Prostate gland (tissue), 2 donors: ENCODE results near the gene FAM234A. TPM values are rescaled to one million over a fixed set of nuclear protein-coding genes. Genes with fewer than 3 reads are reported as not detected.
"Not testable (repeated sequence)": the region's sequence is repeated elsewhere in the genome, so short reads cannot be mapped to it uniquely, and the experiment has no call there.

ENCODE experiments used
- DNase-seq: peaks from one replicate; pipeline ENCODE4 v3.0.0-alpha.2; 2019; ENCODE audit warnings: low spot score
- H3K27ac ChIP-seq, 2 donors: fragments of 200-600 bp; sonication (generic); 2 replicates each; pipeline ENCODE4 v1.5.1; 2017 to 2019
- H3K27me3 ChIP-seq: fragments of 200-600 bp; sonication (generic); replicated peaks from 2 replicates; pipeline ENCODE4 v1.5.1; 2019; ENCODE audit not compliant: insufficient read depth
- H3K36me3 ChIP-seq, 2 donors: fragments of 200-600 bp; sonication (generic); 1 replicate in 1 of 2; 2 replicates in 1 of 2; pipeline versions ENCODE4 v1.5.1 to v1.8.1; 2017 to 2019
- H3K4me1 ChIP-seq: fragments of 200-600 bp; sonication (generic); replicated peaks from 2 replicates; pipeline ENCODE4 v1.5.1; 2019
- H3K4me3 ChIP-seq, 2 donors: fragments of 200-600 bp; sonication (generic); 2 replicates each; pipeline ENCODE4 v1.5.1; 2017 to 2019
- H3K9me3 ChIP-seq: fragments of 200-600 bp; sonication (generic); 2 replicates; pipeline ENCODE4 v1.5.1; 2017
- POLR2A ChIP-seq: fragments of 450-650 bp; IDR thresholded peaks from one replicate; pipeline ENCODE4 v1.6.1; 2016; ENCODE audit warnings: antibody characterized with exemption, mild to moderate bottlenecking
- POLR2AphosphoS5 ChIP-seq: sonication (generic); formaldehyde crosslinking; IDR thresholded peaks from one replicate; pipeline ENCODE4 v1.6.1; 2017; ENCODE audit warnings: antibody characterized with exemption
- WGBS: methylation state at CpG from one replicate; pipeline ENCODE4 v1.1.5; 2018; 5-methylcytosine and 5-hydroxymethylcytosine counted together
- intact Hi-C: fragments of 100-400 bp; cut with DNase I; formaldehyde crosslinking; loops from one replicate; pipeline ENCODE4 v1.14.2; 2022
- total RNA-seq, 2 donors: library from RNA; depleted of rRNA; stranded (reverse); fragments of >200 nt; gene quantifications; one replicate each; pipeline ENCODE4 v1.1.0, GENCODE V29; 2016
- TF ChIP-seq, protein P1 (sequence below), 4 experiments: fragments of 200-600 bp in 2 of 4; fragments of 450-650 bp in 2 of 4; sonication (generic) in 2 of 4; IDR thresholded peaks; 1 replicate in 3 of 4; 2 replicates in 1 of 4; pipeline ENCODE4 v1.5.1; 2016 to 2019; ENCODE audit warnings: antibody characterized with exemption in 4 of 4, mild to moderate bottlenecking in 2 of 4, moderate library complexity in 2 of 4

The FAM234A gene
- total RNA-seq, 2 donors from 2014 or later: 83.8 to 114 TPM

DNA sequence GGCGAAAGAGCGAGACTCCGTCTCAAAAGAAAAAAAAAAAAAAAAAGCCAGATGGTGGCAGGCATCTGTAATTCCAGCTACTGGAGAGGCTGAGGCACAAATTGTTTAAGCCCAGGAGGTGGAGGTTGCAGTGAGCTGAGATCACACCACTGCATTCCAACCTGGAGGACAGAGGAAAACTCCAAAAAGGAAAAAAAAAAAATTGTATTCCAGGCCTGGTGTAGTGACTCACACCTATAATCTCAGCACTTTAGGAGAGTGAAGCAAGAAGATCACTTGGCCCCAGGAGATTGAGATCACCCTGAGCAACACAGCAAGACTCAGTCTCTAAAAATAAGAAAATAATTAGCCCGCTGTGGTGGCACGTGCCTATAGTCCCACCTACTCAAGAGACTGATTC is 34.2 kb upstream of the FAM234A start:
- 90% methylated on average over 5 of the region's 5 CpGs for WGBS
- intact Hi-C loops: no loop called here
- Histone ChIP-seq H3K36me3 (peaks cover 4 to 13% of the 10 kb centered on the region in 2 donors), H3K27me3 (no peaks in the 10 kb centered on the region), H3K27ac (no peak overlapping the region), H3K9me3 (no peaks in the 10 kb centered on the region), H3K4me1 (no peaks in the 10 kb centered on the region), H3K4me3 (no peak overlapping the region)
- no peak for TF ChIP-seq POLR2A
- no peak for TF ChIP-seq POLR2AphosphoS5
- TF ChIP-seq, protein P1, sequence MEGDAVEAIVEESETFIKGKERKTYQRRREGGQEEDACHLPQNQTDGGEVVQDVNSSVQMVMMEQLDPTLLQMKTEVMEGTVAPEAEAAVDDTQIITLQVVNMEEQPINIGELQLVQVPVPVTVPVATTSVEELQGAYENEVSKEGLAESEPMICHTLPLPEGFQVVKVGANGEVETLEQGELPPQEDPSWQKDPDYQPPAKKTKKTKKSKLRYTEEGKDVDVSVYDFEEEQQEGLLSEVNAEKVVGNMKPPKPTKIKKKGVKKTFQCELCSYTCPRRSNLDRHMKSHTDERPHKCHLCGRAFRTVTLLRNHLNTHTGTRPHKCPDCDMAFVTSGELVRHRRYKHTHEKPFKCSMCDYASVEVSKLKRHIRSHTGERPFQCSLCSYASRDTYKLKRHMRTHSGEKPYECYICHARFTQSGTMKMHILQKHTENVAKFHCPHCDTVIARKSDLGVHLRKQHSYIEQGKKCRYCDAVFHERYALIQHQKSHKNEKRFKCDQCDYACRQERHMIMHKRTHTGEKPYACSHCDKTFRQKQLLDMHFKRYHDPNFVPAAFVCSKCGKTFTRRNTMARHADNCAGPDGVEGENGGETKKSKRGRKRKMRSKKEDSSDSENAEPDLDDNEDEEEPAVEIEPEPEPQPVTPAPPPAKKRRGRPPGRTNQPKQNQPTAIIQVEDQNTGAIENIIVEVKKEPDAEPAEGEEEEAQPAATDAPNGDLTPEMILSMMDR (IDR thresholded peaks at IDR 0.05): no peak
- DNase-seq: no peak

GRCh38 chr16:203246-203645 is 31.4 kb upstream of the FAM234A start:
- peaks cover 4 to 30% of the 10 kb centered on the region in 2 donors for H3K36me3 ChIP-seq

DNA sequence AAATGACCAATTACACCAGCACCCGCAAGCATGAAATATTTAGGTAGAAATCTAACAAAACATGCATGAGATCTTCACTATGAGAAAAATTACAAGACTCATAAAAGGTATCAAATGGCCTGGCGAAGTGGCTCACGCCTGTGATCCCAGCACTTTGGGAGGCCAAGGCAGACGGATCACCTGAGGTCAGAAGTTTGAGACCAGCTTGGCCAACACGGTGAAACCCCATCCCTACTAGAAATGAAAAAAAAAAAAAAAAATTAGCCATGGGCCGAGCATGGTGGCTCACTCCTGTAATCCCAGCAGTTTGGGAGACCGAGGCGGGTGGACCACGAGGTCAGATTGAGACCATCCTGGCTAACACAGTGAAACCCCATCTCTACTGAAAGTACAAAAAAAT is 30.6 kb upstream of the FAM234A start:
- H3K36me3 ChIP-seq: peaks cover 4 to 30% of the 10 kb centered on the region in 2 donors
- H3K27me3 ChIP-seq, DNase-seq, H3K4me1 ChIP-seq, H3K9me3 ChIP-seq, H3K27ac ChIP-seq, intact Hi-C loops, H3K4me3 ChIP-seq: not testable (repeated sequence)
- 95% methylated on average over 9 of the region's 9 CpGs for WGBS

More at GRCh38 chr16:203246-203645, 31.4 kb upstream of the FAM234A start:
- no peak for DNase-seq
- 93% methylated on average over 3 of the region's 4 CpGs for WGBS
- intact Hi-C loops: no loop called here
- Histone ChIP-seq H3K4me1 (no peaks in the 10 kb centered on the region), H3K4me3 (no peak overlapping the region), H3K9me3 (no peaks in the 10 kb centered on the region), H3K27ac (no peak overlapping the region), H3K27me3 (no peaks in the 10 kb centered on the region)
- TF ChIP-seq POLR2A: no peak
- no peak for TF ChIP-seq POLR2AphosphoS5
- TF ChIP-seq, protein P1 (IDR thresholded peaks at IDR 0.05): no peak

DNA sequence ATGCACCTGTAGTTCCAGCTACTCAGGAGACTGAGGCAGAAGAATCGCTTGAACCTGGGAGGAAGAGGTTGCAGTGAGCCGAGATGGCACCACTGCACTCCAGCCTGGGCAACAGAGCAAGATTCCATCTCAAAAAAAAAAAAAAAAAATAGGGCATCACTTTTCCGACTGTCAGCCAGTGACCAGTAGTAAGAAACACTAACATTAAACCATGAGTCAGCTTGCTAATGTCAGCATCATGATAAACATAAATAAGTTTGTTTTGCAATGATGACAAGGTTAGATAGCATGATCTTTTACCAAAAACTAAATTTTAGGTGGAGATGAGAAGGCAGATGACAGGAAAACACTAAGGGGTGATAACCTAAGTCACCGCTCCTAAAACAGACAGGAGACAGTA is 25.3 kb upstream of the FAM234A start:
- DNase-seq, H3K4me1 ChIP-seq, H3K27me3 ChIP-seq, H3K4me3 ChIP-seq, H3K9me3 ChIP-seq, H3K27ac ChIP-seq, intact Hi-C loops: not testable (repeated sequence)
- 85% methylated on average over 4 of the region's 4 CpGs for WGBS
- peaks cover 4 to 27% of the 10 kb centered on the region in 2 donors for H3K36me3 ChIP-seq

DNA sequence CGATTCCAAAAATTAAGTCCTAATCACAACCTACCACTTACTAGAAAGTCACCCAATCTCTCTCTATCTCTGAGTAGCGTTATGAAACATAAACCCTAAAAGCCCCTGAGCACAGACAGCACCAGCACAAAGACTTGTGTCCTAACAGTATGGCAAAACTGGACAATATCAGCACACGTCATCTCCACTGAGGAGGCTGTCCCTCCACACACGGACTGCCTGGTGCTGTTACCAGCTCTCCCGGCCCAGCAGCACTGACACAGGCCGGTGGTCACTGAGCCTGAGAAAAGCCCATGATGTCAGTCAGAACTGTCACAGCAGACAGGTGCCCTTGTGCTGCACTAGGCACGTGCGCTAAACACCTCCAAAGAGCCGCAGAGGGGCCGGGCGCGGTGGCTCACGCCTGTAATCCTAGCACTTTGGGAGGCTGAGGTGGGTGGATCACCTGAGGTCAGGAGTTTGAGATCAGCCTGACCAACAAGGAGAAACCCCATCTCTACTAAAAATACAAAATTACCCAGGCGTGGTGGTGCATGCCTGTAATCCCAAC is 22.9 kb upstream of the FAM234A start:
- H3K27ac ChIP-seq, H3K4me3 ChIP-seq, H3K9me3 ChIP-seq, intact Hi-C loops, DNase-seq, H3K4me1 ChIP-seq, H3K27me3 ChIP-seq, H3K36me3 ChIP-seq: not testable (repeated sequence)
- WGBS: 85% methylated on average over 14 of the region's 14 CpGs

- no peak overlapping the region for H3K27ac ChIP-seq
- H3K4me3 ChIP-seq: no peak overlapping the region
- H3K36me3 ChIP-seq: peaks cover 0 to 3% of the 10 kb centered on the region in 2 donors
- no peak for DNase-seq
- WGBS: 93% methylated on average over 3 of the region's 3 CpGs
- H3K27me3 ChIP-seq: no peaks in the 10 kb centered on the region
- intact Hi-C loops: no loop called here
- TF ChIP-seq POLR2AphosphoS5: no peak
- TF ChIP-seq, protein P1 (IDR thresholded peaks at IDR 0.05): no peak
- no peak for TF ChIP-seq POLR2A
- H3K4me1 ChIP-seq: no peaks in the 10 kb centered on the region
- H3K9me3 ChIP-seq: no peaks in the 10 kb centered on the region
Measured at GRCh38 chr16:212999-213398, 21.6 kb upstream of the FAM234A start.
